Glutamatergic neuron (in vitro differentiated cells): ENCODE data around the gene ABTB2. TPM values are rescaled to one million over a fixed set of nuclear protein-coding genes. Genes with fewer than 3 reads are reported as not detected.

Experiments
- DNase-seq: peaks from one replicate; pipeline ENCODE4 v3.0.0; 2022
- H3K27ac Mint-ChIP-seq: one replicate; pipeline ENCODE4 v1.8.0; 2020; ENCODE audit warnings: mild to moderate bottlenecking, mixed read lengths, inconsistent platforms; ENCODE audit not compliant: unreplicated experiment
- H3K27me3 Mint-ChIP-seq: one replicate; pipeline ENCODE4 v1.8.0; 2020; ENCODE audit warnings: mild to moderate bottlenecking, moderate library complexity, mixed read lengths, inconsistent platforms; ENCODE audit not compliant: unreplicated experiment
- H3K36me3 Mint-ChIP-seq: one replicate; pipeline ENCODE4 v1.8.0; 2020; ENCODE audit warnings: mild to moderate bottlenecking, mixed read lengths, inconsistent platforms; ENCODE audit not compliant: unreplicated experiment
- H3K4me1 Mint-ChIP-seq: one replicate; pipeline ENCODE4 v1.8.0; 2020; ENCODE audit warnings: mild to moderate bottlenecking, low read depth, mixed read lengths, inconsistent platforms; ENCODE audit not compliant: unreplicated experiment
- H3K4me3 Mint-ChIP-seq: one replicate; pipeline ENCODE4 v1.8.0; 2020; ENCODE audit warnings: mild to moderate bottlenecking, mixed read lengths, inconsistent platforms; ENCODE audit not compliant: unreplicated experiment
- H3K9me3 Mint-ChIP-seq: one replicate; pipeline ENCODE4 v1.8.0; 2020; ENCODE audit warnings: mild to moderate bottlenecking, moderate library complexity, mixed read lengths, inconsistent platforms; ENCODE audit not compliant: unreplicated experiment
- total RNA-seq: library from RNA; stranded (reverse); fragmentation: NEBNext Ultra II Directional; extraction: Animal tissue kit (Norgen Biotek cat#: 25700); gene quantifications from one replicate; pipeline ENCODE4 v1.2.1, GENCODE V29; 2021; ENCODE audit not compliant: unreplicated experiment
- TF ChIP-seq, protein P1 (sequence below): fragments of 200-600 bp; sonication (generic); IDR thresholded peaks from one replicate; pipeline ENCODE4 v1.5.0; 2021; ENCODE audit not compliant: partially characterized antibody, unreplicated experiment

The ABTB2 gene
- total RNA-seq, 1 donor from 2014 or later = 9.3 TPM

DNA sequence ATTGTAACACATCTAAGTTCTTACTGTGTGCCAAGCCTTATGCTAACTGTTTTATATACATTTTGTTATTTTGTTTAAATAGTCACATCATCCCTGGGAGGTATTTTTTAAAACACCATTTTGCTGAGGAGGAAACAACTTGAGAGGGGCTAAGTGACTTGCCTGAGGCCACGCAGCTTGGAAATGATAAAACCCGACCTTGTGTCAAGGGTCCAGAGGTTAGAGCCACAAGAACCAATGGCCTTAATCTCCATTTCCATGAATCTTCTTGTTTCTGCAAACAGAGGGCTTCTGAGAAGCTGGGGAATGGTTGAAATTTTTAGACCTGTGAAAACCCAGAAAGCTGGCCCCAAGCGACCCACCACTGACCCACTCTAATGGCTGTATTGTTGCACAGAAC lies 16.7 kb downstream of the ABTB2 start:
- no peak overlapping the region for H3K4me3 Mint-ChIP-seq
- TF ChIP-seq, protein P1, sequence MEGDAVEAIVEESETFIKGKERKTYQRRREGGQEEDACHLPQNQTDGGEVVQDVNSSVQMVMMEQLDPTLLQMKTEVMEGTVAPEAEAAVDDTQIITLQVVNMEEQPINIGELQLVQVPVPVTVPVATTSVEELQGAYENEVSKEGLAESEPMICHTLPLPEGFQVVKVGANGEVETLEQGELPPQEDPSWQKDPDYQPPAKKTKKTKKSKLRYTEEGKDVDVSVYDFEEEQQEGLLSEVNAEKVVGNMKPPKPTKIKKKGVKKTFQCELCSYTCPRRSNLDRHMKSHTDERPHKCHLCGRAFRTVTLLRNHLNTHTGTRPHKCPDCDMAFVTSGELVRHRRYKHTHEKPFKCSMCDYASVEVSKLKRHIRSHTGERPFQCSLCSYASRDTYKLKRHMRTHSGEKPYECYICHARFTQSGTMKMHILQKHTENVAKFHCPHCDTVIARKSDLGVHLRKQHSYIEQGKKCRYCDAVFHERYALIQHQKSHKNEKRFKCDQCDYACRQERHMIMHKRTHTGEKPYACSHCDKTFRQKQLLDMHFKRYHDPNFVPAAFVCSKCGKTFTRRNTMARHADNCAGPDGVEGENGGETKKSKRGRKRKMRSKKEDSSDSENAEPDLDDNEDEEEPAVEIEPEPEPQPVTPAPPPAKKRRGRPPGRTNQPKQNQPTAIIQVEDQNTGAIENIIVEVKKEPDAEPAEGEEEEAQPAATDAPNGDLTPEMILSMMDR = no peak
- no peaks in the 10 kb centered on the region for H3K36me3 Mint-ChIP-seq
- peaks cover 9% of the 10 kb centered on the region for H3K4me1 Mint-ChIP-seq
- DNase-seq = no peak
- peaks cover 3% of the 10 kb centered on the region for H3K27me3 Mint-ChIP-seq
- no peaks in the 10 kb centered on the region for H3K9me3 Mint-ChIP-seq
- H3K27ac Mint-ChIP-seq = no peak overlapping the region

DNA sequence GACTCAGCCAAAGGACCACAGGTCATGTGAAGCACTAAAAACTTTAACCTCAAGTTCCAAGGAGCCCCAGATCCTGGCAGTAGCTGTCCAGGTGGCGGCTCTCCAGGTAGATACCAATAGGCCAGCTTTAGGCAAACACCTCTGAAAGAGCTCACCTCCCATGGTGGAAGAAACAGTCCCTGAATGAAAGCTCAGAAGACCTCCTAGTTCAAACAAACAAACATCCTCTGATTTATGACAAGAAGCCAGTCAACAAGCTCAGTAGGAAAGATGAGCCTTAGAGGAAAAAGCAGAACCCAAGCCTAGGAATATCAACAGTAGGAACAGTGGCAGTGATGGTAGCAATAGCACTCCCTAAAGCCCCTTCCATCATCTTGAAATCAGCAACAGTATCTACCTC lies 17.2 kb downstream of the ABTB2 start:
- no peak overlapping the region for H3K27ac Mint-ChIP-seq
- H3K27me3 Mint-ChIP-seq = peaks cover 3% of the 10 kb centered on the region
- H3K4me1 Mint-ChIP-seq = peaks cover 5% of the 10 kb centered on the region
- no peaks in the 10 kb centered on the region for H3K36me3 Mint-ChIP-seq
- TF ChIP-seq, protein P1 = no peak
- no peak overlapping the region for H3K4me3 Mint-ChIP-seq
- DNase-seq = no peak
- no peaks in the 10 kb centered on the region for H3K9me3 Mint-ChIP-seq

DNA sequence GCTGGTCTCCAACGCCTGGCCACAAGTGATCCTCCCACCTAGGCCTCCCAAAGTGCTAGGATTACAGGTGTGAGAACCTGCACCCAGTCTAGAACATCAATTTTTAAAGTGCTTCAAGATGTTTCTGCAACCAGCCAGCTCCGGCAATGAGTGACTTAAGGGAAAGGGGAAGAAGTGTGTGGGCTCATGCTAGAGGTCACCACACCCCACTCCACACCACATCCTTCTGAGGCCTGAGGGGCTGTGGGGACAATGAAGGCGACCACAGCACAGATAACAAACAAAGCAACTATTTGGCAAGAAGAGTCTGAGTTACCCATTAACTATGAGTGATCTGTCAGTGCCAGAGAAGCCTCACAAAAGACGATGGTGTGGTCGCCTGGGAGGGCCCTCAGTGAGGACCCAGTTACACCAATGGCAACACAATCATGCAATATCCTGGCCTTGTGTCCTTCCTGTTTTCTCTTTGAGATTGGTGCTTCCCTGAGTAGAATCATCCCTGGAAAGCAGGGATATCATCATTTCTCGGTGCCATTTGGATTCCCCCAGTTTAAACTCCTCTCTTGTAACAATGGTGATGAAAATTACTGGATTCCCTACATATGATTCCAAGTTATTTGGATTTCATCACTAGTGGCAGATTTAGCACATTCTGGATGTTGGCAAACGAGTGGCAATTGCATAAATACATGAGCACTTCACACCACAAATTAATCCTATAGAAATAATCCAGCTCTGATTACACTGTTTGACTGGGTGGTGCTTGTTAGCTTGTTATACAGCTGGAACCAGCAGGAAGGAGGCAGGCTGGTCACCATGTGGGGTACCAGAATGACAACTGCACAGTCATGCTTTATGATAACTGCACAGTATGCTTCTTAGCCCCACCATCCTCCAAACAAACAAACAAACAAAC lies 18.4 kb downstream of the ABTB2 start:
- DNase-seq = no peak
- H3K27me3 Mint-ChIP-seq = peaks cover 3% of the 10 kb centered on the region
- TF ChIP-seq, protein P1 = no peak
- H3K4me1 Mint-ChIP-seq = peaks cover 3% of the 10 kb centered on the region
- no peaks in the 10 kb centered on the region for H3K9me3 Mint-ChIP-seq
- no peaks in the 10 kb centered on the region for H3K36me3 Mint-ChIP-seq
- H3K4me3 Mint-ChIP-seq = no peak overlapping the region
- H3K27ac Mint-ChIP-seq = no peak overlapping the region

DNA sequence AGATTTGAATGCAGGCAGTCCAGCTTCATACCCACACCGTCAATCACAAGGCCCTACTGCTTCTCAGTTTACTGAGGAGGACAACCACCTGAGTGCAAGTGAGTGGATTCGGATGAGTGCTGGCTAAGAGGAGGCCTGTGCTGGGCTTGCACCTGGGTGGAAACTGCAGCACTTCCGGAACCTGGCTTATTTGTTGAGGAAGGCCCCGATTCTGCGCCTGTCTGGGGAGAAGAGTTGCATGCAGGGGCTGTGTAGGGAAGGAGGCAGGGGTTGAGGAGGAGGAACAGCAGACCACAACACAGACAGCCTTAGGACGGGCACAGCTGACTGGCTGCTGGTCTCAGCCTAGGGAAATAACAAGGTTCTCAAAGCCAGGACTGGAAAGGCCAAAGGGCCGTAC lies 20.8 kb downstream of the ABTB2 start:
- no peaks in the 10 kb centered on the region for H3K36me3 Mint-ChIP-seq
- no peaks in the 10 kb centered on the region for H3K9me3 Mint-ChIP-seq
- H3K4me3 Mint-ChIP-seq = no peak overlapping the region
- H3K27me3 Mint-ChIP-seq = no peaks in the 10 kb centered on the region
- peaks cover 6% of the 10 kb centered on the region for H3K4me1 Mint-ChIP-seq
- DNase-seq = no peak
- TF ChIP-seq, protein P1 = no peak
- no peak overlapping the region for H3K27ac Mint-ChIP-seq

DNA sequence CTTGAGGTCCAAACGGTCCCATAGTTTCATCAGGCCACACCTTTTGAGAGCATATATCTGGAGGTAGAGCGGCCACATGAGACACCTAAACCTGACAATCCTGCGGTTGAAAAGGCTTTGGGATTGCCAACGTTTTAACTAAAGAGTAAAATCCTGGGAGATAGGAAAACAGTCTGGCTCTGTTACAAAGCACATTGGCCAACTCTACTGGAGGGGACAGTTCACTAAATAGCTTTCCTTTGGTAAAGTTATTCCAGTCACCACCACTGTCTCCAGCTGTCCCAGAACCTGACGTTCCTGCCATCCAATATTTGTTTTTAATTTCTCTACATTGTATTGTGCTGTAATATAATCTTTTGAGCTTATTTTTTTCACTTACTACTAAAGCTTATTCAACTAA lies 22.0 kb downstream of the ABTB2 start:
- Mint-ChIP-seq H3K36me3 (no peaks in the 10 kb centered on the region), H3K27ac (no peak overlapping the region), H3K4me3 (no peak overlapping the region), H3K9me3 (no peaks in the 10 kb centered on the region), H3K4me1 (peaks cover 6% of the 10 kb centered on the region), H3K27me3 (no peaks in the 10 kb centered on the region)
- DNase-seq = no peak
- TF ChIP-seq, protein P1 = no peak
